SKM-1 (cell line): ENCODE measurements around the gene LTBP1.
"Not testable (repeated sequence)": the region's sequence is repeated elsewhere in the genome, so short reads cannot be mapped to it uniquely, and the experiment has no call there.

Experiments used
- DNase-seq: peaks from one replicate; lab custom pipeline; 2025; ENCODE audit not compliant: unreplicated experiment; lab: John Stamatoyannopoulos, UW

The LTBP1 gene

DNA sequence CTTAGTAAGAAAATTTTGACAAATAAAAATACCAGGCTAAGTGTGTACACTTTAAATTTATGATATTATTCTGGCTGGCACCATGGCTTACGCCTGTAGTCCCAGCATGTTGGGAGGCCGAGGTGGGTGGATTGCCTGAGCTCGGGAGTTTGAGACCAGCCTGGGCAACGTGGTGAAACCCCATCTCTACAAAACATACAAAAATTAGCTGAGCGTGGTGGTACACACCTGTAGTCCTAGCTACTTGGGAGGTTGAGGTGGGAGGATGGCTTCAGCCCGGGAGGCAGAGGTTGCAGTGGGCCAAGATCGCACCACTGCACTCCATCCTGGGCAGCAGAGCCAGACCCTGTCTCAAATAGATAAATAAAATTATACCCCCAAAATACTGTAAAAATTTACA is 421.8 kb downstream of the LTBP1 start:
- not testable (repeated sequence) for DNase-seq

DNA sequence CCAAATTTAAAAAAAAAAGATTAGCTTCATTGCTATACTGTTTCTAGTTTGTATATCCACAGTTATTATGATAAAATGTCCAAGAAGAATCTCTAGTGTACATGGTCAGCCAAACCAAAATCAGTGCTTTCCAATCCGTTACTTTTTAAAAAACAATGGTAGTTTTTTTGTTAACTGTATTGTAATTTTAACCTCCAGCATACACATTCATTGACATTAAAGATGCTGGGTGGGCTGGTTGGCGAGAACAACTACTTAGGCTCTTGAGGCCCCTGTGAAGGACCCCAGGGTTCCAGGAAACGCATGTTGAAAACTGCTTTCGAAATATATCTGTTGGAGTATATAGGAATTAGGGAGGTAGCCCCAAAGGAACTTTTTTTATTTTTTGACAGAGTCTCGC is 422.4 kb downstream of the LTBP1 start:
- no peak for DNase-seq

DNA sequence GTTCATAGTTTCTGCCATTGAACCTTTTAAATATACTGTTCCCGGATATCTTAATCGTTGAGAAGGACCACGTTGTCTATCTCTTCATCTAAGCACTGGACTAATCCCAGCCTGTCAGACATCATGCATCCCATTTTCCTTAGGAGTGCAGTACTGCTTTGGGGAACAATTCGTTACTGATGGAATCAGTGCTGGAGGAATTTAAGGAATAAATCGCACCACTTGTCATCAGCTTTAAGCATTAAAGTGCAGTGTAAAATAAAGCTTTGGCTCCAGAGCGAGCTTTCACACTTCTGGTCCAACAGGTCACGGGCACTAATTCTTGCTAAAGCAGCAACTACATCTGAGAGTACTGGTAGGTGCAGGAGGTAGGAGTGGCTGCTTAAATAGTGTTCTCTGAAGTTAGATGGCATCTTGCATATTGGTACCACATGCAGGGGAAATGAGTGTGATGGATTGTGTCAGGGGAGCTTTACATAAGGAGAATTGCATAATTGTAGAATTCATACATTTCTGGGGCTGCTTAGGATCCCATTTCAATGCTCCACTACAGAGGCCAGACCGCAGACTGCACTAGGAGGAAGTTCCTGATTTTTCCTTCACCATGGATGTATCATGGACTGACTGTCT is 424.0 kb downstream of the LTBP1 start:
- no peak for DNase-seq

DNA sequence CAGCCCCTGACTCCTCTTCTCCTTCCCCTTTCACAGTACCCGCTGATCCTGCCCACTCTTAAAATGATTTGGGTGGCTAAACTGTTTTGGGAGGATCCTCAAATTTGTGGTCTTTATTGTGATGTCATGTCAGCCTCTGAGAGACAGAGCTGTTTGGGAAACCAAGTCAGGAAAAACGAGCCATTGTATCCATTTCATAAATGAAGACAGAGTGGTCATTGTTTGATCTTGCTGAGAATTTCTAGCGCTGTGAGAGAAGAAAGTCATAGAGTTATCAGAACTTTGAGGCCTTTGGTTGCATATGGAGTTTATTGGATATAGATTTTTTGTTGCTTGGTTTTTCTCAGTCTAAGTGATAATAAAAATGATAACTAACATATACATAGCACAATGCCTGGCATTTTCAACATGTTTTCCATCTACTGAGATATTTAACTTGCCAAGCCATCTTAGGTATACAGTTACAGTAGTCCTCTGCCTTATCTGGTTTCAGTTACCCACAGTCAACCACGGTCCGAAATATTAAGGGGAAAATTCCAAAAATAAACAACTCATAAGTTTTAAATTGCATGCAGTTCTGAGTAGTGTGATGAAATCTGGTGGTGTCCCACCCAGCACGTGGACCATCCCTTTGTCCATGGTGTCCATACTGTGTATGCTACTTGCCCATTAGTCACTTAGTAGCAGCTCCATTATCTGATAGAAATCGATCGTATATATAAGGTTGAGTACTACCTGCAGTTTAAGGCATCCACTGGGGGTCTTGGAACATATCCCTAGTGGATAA is 424.7 kb downstream of the LTBP1 start:
- no peak for DNase-seq

DNA sequence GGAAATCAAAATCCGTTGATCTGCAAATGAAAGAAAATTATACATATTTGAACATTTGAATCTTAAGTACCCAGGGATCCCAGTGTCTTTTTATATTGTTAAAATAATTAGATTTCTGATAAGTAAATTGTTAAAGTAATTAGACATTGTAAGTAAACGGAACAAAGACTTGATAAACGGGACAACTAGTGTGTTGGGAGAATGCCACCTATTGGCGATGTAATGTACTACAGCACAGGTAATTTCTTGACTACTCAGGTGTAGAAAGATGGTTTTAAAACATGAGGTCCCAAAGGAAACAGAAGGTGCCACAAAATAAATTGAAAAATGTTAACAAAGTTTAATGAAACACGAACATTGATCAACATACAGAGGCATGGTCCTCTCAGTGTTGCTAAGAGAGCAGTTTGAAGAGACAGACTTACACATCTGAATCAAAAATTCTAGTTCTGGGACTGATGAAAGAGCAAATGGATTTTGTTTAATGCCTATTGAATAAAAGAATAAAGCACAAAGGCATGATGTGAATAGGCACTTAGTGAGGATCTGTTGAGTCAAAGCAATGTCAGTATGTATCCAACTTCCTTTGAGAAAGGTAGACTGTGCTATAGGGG is 426.3 kb downstream of the LTBP1 start:
- peak; percentile 14 for DNase-seq

DNA sequence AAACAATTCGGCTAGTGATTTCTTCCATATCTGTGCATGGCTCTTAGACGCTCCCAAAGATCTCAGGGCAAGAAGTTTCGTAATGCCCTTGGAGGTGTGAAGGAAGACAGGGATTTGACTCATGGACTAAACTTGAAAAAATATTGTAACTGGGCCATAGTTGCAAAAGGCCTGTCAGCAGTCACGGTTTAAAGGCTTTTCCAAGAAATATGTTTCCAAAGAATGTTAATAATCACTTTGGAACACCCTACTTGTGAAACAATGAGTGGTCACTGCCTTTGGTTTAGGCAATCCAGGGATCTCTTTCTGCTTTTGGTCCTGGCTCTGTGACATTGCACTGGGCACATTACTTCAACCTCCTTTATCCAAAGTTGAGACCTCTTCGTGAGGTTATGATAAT is 427.2 kb downstream of the LTBP1 start:
- DNase-seq = no peak

DNA sequence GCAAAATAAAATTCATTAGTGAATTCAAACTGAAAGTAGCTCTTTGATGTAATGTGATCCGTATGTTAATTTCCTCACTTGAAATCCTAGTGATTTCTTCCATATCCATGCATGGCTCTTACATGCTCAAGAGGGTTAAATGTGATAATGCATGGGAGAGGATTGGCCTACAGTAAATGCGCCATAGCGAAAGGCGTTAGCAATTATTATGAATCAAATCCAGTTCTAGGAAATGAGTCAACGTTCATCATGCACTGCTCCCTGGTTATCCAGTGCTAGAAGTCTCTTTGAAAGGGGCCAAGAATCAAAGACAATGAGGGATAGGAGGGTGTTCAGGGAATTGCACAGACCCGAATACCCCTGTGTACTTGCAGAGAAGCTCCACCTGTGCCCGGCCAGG is 428.3 kb downstream of the LTBP1 start:
- DNase-seq = no peak

DNA sequence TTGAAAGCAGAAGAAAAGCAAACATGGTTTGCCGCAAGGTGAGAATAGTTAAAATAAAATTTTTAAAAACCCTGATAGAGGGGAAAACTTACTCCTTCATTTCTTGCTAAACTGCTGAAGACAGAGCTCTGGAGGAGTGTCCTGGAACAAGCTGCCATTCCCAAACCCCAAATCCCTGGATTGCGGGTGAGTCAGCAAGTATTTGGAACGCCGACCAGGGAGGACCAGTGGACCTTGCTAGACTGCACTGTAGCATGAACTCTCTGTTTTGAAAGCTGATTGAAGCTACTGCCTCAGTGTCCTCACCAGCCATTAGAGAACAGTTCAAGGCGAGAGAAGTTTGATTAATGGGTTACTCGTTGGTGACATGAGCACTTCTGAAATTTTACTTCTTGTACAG is 430.3 kb downstream of the LTBP1 start:
- DNase-seq = no peak

DNA sequence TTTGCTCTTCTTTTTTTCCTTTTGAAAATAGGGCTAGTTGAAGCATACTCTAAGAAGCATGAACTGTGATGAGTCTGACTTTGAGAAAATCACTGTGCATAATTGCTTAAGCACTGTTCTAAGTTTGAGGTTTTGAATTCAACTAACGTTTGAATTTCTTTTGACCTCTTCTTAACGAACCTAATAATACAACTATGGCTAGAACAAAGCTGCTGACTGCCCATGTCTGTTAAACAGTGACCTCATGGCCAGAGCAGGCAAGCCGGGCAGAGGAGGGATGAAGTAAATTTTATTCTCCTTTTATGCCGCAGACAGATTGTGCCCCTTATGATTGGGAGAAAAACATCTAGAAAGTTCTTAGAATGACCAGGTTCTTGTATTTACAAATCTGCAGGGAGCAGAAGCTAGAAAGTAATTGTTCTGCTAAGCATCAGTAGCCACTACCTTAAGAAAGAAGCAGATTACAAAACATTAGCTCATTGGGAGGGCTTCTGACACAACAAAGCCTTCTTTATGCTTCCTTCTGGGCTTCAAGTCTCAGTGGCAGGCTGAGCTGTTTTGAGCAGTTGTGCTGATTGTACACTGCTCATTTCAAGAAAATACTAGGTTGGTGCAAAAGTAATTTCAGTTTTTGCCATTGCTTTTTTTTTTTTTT is 431.9 kb downstream of the LTBP1 start:
- DNase-seq = no peak

DNA sequence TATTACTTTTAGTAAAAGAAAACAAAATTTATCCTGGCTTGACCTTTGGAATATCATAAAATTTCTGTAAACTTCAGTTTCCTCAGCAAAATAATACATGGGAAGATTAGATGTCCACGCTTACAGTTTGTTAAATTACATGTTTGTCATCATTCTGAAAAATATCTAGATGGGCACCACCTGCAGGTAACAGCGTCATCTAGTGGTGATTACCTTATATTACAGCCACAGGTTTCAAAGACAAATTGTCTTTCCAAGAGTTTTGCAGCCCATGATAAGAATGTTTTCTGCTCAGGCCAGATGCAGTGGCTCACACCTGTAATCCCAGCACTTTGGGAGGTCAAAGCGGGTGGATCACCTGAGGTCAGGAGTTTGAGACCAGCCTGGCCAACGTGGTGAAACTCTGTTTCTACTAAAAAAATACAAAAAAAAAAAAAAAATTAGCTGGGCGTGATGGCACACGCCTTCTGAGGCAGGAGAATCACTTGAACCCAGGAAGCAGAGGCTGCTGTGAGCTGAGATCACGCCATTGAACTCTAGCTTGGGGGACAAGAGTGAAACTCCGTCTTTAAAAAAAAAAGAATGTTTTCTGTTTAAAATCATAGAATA is 433.4 kb downstream of the LTBP1 start:
- no peak for DNase-seq

DNA sequence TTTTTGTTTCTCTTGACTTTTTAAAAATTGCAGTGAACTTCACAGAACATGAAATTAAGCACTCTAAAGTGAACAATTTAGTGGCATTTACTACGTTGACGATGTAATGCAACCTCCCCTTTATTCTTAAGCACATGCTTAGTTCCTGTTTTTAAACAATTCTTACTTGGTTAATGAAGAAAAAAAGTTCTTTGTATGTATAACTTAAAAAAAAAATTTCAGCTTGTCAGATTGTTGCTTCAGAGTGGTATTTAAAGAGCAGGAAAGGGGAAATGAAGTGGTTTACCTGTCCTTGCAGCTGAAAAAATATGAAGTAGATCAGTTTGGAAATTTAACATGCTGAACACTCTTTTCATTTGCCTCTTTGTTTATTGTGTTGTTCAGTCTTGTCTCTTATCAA is 434.0 kb downstream of the LTBP1 start:
- DNase-seq = peak; percentile 26

DNA sequence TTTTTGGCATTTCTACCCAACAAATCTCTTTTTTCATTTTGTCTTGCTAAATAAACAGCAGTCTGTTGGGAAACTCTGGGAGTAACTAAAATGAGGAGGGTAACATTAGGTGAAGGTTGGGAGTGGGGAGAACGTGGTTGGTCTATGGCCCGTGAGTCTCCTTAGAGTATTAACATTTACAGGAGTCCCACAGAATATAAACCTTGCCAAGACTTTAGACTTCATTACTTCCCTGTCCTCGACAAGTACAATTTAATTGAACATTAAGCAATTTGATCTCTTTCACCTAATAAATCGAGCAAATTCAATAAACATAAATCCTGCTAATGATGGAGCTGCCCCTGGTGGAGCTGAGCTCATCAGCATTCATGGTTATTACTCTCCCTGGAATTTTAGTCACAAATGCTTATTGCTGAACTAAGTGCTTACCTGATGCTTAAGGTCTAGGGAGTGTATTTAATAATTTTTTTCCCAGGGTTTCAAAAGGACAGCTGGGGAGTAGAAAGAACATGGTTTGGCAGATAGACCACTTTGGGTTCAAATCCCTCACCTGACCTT is 434.6 kb downstream of the LTBP1 start:
- DNase-seq = no peak

DNA sequence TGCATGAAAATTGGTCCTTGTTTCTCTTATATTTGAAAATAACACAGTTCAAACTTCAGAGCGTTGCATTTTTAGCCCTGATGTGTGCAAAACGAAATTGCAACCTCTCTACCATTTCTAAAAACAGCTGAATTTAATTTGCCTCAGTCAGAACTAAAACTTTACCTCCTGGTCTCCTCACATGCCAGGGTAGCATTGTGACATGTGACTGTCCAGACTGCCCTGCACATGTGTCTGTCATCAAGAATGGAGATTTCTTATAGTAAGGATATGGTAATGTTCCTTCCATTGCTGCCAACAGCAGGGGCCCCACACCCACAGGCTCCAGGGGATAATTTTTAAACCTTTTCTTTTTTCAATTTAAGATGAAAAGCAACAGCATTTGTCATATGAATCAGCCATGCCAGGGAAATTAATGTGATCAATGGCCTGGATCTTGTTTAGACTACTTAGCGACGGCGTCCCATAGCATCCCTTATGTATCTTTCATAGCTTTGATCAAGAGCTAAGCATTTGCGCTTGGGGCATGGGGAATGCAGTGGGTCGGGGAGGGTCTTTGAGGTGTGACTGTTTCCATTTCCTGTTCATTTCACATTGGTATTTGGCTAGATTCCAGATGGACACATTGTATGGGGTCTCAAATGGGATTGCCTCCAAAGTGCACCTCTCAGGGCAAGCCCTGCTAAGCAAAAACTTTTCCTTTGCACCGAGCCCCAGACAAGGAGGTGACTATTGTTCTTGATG is 437.3 kb downstream of the LTBP1 start:
- no peak for DNase-seq

DNA sequence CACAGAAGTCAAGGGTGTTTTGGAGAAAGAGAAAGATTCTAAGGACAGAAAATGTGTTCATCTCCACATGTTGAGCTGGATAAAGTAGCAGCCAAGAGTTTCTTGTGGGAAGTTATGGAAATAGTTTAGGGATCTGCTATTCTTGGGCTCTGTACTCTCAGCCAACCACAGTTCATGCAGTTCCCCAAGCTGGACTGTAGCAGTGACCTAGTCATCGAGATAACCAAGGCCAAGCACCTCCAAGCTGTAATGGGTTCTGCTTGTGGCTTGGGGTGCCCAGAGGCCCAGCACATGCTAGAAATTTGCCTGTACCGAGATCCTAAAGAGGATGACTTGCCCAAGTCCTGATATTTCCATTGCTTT is 437.8 kb downstream of the LTBP1 start:
- no peak for DNase-seq

DNA sequence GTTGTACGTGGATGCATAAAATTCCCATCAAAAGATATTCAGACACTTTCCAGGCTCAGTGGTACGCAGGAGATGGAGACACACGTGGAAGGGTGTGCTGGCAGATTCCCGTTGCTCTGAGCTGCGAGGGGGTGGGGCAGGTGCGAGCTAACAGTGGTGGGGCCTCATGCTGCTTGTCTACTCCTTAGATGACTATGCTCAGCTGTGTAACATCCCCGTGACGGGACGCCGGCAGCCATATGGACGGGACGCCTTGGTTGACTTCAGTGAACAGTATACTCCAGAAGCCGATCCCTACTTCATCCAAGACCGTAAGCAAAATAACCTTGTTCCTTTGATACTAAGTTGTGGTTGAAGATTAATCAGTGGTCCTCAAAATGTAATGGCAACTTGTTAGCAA is 442.2 kb downstream of the LTBP1 start:
- no peak for DNase-seq

DNA sequence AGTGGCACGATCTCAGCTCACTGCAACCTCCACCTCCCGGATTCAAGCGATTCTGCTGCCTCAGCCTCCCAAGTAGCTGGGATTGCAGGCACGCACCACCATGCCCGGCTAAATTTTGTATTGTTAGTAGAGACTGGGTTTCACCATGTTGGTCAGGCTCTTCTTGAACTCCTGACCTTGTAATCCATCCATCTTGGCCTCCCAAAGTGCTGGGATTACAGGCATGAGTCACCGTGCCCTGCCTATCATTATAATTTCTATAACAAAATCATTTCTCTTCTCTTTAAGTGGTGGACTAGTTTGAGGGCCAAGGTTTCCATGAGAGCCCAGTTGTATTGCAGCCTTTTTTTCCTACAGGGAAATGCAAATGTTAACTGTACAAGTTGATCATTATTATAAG is 442.9 kb downstream of the LTBP1 start:
- DNase-seq = not testable (repeated sequence)

DNA sequence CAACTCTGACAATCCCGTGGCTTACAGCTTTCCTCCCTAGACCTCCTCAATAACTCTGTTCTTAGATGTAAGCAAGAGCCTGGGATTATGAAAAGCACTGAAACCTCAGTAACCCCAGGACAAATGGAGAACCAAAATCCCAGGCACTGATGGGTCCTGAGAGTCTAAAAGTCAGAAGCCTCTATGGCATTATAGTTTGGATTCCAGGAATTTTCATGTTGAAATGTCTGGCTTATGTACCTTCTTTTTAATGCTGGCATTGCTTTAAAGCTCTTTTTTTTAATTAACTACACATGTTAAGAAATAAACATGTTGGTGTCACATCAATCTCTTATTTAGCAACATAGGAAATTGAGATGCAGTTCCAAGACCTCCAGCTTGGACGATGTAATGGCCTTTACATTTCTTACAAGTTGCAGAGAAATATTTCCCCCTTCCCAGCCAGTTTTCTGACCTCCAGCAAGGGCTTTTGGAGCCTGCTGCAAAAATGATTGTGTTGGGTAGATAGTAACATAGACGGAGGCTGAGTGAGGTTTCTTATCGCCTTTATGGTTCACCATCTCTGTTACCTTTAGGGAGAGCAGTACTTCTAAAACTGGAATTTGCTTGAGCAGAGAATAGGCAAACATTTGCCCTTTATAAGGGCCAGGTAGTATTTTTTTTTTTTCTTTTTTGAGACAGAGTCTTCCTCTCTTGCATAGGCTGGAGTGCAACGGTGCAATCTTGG is 444.9 kb downstream of the LTBP1 start:
- DNase-seq = no peak

DNA sequence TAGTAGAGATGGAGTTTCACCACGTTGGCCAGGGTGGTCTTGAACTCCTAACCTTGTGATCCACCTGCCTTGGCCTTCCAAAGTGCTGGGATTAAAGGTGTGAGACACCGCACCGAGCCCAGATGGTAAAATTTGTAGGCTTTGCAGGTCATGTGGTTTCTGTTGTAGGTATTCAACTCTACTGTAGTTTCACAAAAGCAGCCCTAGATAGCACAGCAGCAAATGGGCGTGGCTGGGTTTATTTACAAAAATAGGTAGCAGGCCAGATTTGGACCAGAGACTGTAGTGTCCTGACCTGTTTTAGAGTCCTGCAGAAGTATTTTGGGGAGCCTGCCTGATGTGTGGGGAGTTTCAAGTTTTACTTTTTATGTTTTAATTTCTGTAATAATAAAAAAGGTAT is 445.6 kb downstream of the LTBP1 start:
- no peak for DNase-seq

DNA sequence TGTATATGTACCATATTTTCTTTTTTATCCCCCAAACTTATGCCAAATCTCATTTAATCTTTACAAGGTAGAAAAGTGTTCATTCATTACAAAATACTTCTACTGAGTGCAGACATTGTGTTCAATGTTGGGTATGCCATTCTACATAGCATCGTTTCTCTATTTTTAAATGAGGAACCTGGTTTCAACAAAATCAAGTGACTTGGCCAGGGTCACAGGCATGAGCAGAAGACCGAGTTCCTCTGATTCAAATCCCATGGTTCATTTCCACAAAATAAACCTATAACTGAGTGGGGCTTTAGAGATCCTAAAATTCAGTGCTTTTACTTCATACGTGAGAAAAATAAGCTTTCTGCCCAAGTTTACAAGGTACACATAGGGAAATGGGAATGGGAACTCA is 448.3 kb downstream of the LTBP1 start:
- no peak for DNase-seq
